Mucosa of stomach (tissue), 1 donor: ENCODE measurements around the gene STX8.

Source experiments
- H3K27me3 ChIP-seq: one replicate; pipeline ENCODE4 v1.7.0; 2013; ENCODE audit warnings: mild to moderate bottlenecking, low read length; ENCODE audit not compliant: control insufficient read depth, insufficient read depth
- H3K36me3 ChIP-seq: one replicate; pipeline ENCODE4 v1.7.0; 2013; ENCODE audit warnings: low read length; ENCODE audit not compliant: control insufficient read depth, insufficient read depth
- H3K4me1 ChIP-seq: one replicate; pipeline ENCODE4 v1.7.0; 2013; ENCODE audit warnings: mild to moderate bottlenecking, low read length; ENCODE audit not compliant: control insufficient read depth, insufficient read depth
- H3K4me3 ChIP-seq: one replicate; pipeline ENCODE4 v1.7.0; 2013; ENCODE audit warnings: low read length
- H3K9ac ChIP-seq: one replicate; pipeline ENCODE4 v1.7.0; 2013; ENCODE audit warnings: mild to moderate bottlenecking, low read length, moderate library complexity
- H3K9me3 ChIP-seq: one replicate; pipeline ENCODE4 v1.7.0; 2013; ENCODE audit warnings: mild to moderate bottlenecking, low read length, moderate library complexity; ENCODE audit not compliant: control insufficient read depth
- donor health status: Pancreatic carcinoma.

Gene STX8

DNA sequence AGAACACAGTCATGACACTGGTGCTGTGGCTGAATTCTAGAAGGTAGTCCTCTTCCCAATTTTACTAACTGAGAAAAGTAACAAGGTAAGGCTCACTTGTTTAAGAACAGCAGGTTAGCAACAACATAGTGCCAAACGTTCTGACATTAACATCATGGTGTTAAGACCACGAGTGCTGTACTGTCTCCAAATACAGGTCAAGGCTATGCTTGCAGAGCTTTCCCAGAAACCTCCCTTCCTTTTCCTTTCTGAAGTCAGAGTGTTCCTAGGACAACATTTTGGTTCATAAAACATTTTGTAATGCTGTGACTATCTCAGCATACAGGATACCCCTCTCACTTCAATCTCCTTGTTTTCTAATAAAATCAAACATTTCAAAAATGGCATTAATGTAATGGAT lies 144.0 kb downstream of the STX8 start:
- Histone ChIP-seq H3K9me3 (no peaks in the 10 kb centered on the region), H3K4me1 (no peaks in the 10 kb centered on the region), H3K36me3 (no peaks in the 10 kb centered on the region), H3K4me3 (no peak overlapping the region), H3K27me3 (no peaks in the 10 kb centered on the region), H3K9ac (no peak overlapping the region)

DNA sequence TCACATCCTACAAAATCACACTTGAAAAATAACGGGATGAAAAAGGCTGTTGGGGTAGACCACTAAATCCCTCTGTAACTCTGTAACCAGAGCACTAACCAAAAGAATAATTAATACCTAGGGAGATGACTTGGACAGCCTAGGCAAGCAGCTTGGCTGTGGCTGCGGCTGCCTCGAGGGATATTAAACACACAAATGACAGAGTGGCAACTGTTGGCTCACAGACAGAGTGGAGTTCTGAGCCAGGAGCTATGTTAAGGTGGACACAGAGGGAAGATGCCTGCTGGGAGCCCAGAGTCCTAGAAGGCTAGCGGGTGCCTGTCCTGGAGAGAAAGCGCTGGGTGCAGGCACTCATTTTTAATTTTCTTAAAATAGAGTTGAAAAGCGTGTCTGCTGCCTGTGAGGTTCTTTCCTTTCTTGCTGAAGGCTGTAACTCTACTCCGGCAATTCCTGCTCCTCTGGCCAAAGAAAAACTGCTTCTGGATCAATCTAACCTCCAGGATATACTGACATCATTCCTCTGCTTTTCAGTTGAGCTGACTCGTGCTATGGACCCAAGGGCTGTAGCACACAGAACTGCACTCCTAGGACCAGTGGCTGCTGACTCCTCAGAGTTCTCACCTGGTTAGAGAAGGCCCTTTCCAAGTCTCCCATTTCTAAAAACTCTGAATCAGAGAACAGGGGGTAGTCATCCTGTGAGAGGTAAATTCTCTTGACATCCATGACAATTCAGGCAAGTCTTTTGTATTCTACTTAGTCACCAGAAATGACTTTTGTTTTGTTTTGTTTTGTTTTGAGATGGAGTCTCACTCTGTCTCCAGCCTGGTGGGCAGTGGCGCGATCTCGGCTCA lies 147.9 kb downstream of the STX8 start:
- H3K36me3 ChIP-seq, result no peaks in the 10 kb centered on the region
- H3K4me3 ChIP-seq, result no peak overlapping the region
- H3K9ac ChIP-seq, result no peak overlapping the region
- no peaks in the 10 kb centered on the region for H3K4me1 ChIP-seq
- no peaks in the 10 kb centered on the region for H3K9me3 ChIP-seq
- H3K27me3 ChIP-seq, result no peaks in the 10 kb centered on the region

DNA sequence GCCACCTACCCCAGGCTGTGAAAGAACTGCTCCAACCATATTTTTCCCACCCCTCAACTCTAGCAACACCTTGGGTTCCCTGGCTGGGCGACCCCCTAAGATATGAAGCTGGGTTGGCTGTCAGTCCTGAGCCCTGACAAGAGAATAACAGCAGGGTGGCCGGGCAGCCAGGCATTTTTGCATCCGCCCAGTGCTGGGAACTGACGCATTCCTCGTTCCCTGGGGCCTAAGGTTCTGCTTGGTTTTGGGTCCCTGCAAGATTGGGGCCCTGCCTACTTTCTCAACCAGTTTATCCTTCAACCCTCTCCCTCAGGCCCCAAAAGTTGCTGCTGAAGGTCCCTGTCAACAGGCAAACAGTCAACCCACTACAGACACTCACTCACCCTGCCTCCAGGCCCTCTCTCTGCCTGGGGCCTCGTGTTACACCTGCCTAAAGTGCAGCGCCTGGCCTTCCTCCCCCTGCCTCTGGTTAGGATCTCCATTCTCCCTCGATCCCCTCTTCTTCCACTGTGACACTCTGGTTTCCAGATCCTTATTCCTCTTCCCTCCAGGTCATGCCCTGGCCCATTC lies 151.5 kb downstream of the STX8 start:
- no peaks in the 10 kb centered on the region for H3K27me3 ChIP-seq
- no peak overlapping the region for H3K4me3 ChIP-seq
- H3K36me3 ChIP-seq, result no peaks in the 10 kb centered on the region
- H3K4me1 ChIP-seq, result no peaks in the 10 kb centered on the region
- no peak overlapping the region for H3K9ac ChIP-seq
- no peaks in the 10 kb centered on the region for H3K9me3 ChIP-seq

DNA sequence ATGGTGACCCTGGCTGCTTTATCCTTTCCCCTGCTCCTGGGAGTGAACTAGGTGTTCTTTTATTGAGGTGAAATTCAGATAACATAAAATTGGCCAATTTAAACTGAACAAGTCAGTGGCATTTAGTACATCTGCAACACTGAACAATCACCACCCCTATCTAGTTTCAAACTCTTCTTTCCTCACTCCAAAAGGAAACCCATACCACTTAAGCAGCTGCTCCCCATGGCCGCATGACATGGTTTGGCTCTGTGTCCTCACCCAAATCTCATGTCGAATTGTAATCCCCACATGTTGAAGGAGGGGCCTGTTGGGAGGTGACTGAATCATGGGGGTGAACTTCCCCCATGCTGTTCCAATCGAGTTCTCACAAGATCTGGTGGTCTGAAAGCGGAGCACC lies 154.1 kb downstream of the STX8 start:
- H3K36me3 ChIP-seq, result no peaks in the 10 kb centered on the region
- no peaks in the 10 kb centered on the region for H3K27me3 ChIP-seq
- H3K9me3 ChIP-seq, result no peaks in the 10 kb centered on the region
- no peak overlapping the region for H3K4me3 ChIP-seq
- H3K9ac ChIP-seq, result no peak overlapping the region
- no peaks in the 10 kb centered on the region for H3K4me1 ChIP-seq

DNA sequence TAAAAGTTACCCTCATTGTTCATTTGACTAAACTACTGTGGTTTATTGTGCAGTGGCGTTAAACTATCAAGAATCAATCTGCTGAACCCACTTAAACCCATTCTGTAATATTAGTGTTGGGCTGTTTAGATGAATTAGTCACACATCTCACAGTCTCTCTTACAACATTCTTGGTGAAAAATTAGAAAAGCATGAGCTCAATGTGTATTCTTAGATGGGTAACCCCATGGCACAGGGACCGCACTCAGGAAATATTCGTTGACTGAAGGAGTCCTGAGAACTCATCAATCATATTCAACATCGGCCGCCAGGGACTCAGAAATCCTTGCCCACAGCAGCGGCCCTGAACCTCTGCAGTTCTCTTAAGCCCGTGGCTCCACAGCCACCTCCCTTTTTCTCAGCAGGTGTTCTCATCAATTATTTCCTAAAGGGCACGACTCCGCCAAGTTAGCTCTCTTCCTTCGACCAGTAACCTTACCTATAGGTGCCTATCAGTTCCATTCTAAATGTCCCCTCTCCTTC lies 155.6 kb downstream of the STX8 start:
- Histone ChIP-seq H3K4me3 (no peak overlapping the region), H3K9me3 (no peaks in the 10 kb centered on the region), H3K36me3 (no peaks in the 10 kb centered on the region), H3K27me3 (no peaks in the 10 kb centered on the region), H3K9ac (no peak overlapping the region), H3K4me1 (no peaks in the 10 kb centered on the region)

DNA sequence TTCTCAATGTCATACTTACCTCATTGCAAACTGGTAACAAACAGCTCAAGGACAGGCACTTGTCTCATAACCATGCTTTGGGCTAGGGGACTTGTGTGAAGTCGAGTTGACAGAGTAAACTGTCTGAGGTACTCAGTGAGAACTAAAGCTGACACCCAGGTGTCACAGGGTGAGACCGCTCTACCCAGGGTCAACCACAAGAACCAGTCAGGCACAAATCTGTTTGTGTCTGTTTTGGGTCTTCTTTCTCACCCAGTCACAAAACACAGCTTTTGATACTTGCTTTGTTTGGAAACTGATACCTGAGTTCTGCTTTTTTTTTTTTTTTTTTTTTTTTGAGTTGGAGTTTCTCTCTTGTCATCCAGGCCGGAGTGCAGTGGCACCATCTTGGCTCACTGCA lies 161.1 kb downstream of the STX8 start:
- no peak overlapping the region for H3K4me3 ChIP-seq
- H3K36me3 ChIP-seq, result no peaks in the 10 kb centered on the region
- no peaks in the 10 kb centered on the region for H3K4me1 ChIP-seq
- no peaks in the 10 kb centered on the region for H3K27me3 ChIP-seq
- no peak overlapping the region for H3K9ac ChIP-seq
- no peaks in the 10 kb centered on the region for H3K9me3 ChIP-seq

DNA sequence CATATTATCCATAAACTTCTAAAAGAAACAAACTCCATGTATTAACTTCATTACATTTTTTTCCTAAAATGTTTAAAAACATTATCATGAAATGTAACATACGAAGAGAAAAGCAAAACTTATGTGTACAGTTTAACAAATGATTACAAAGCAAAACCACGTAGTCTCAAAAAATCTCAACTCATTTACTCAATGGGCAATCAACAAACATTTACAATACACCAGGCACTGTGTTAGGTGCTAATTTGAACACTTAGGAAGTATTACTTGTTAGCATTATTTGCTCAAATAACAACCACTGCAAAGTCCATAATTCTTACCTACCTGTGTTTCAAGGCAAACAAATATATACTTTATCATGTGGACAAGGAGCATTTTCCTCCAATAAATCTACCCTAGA lies 164.9 kb downstream of the STX8 start:
- no peaks in the 10 kb centered on the region for H3K27me3 ChIP-seq
- H3K36me3 ChIP-seq, result no peaks in the 10 kb centered on the region
- no peak overlapping the region for H3K4me3 ChIP-seq
- no peaks in the 10 kb centered on the region for H3K9me3 ChIP-seq
- H3K9ac ChIP-seq, result no peak overlapping the region
- H3K4me1 ChIP-seq, result no peaks in the 10 kb centered on the region

DNA sequence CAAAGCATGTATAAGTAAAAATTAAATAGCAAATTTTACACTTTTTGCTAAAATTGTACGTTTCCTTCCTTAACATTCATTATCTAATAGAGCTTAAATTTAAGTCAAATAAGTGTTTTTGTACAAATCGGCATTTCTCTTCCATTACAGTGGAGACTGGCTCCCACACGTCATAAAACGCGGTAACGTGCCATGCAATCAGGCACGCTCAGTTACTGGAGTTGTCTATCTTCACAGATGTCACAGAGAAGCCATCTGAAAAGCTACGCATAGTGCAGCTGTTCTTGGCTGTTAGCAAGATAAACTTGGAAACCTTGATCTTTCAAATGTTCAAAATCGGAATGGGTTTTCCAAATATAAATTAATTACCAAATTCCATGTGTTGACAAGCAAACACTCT lies 165.3 kb downstream of the STX8 start:
- H3K36me3 ChIP-seq, result no peaks in the 10 kb centered on the region
- H3K27me3 ChIP-seq, result no peaks in the 10 kb centered on the region
- no peaks in the 10 kb centered on the region for H3K9me3 ChIP-seq
- H3K4me1 ChIP-seq, result no peaks in the 10 kb centered on the region
- H3K4me3 ChIP-seq, result no peak overlapping the region
- no peak overlapping the region for H3K9ac ChIP-seq

DNA sequence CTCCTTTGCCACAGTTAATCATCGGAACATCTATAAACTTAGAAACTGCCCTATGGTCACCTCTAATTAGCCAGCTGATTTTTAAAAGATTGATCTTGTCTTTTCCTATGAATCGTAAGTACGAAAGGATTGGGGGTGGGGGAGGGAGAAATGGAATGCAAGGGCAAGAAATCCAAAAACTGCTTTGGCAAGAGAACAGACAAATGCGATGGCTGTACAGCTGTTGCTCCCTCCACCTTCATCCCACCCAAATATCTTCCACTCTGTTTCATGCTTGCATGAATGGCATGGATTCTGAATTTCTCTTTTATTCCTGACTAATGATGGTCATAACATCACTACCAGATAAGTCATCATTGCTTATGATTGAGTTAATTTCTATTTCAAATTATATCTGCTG lies 165.7 kb downstream of the STX8 start:
- no peaks in the 10 kb centered on the region for H3K4me1 ChIP-seq
- H3K9me3 ChIP-seq, result no peaks in the 10 kb centered on the region
- no peaks in the 10 kb centered on the region for H3K36me3 ChIP-seq
- no peaks in the 10 kb centered on the region for H3K27me3 ChIP-seq
- no peak overlapping the region for H3K4me3 ChIP-seq
- H3K9ac ChIP-seq, result no peak overlapping the region

DNA sequence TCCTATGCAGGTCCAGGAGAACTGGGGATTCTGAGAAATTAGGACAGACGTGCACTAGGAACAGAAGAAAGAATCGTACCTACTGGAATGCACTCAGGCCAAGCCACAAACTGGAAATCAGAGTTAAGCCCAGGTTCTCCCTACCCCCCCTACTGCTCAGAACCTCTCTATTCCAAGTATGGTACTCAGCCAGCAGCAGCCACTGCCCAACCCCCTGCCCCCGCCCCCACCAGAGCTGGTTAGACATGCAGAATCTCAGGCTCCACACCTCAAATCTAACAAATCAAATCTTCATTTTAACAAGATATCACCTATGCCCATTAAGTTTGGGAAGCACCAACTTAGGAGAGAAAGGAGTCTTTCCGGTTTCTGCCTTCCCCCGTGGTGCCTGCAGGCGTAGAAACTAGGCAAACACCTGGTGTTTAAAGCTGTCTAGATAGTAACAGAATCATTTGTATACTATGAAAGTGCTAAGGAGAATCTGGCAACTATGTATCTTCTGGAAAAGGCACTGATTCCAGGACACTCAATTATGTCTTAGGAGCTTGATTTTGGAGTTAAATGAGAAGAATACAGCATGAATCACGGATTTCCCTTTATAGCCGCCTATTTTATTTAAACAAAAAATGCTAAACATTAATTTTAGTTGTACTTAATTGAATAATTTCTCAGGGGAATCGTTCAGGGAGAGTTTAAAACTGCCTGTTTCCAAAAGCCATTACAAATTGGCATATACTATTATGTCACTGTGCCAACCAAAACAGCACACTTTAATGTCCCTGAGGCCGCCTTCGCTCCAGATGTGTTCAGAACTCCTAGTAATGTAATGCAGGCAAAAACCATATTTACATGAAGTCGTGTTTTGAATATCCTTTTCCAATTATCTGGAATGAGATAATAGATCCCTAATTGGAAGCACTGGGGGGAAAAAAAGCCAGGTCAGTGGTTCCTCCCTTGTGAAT lies 166.5 kb downstream of the STX8 start:
- Histone ChIP-seq H3K4me3 (no peak overlapping the region), H3K9ac (no peak overlapping the region), H3K27me3 (no peaks in the 10 kb centered on the region), H3K36me3 (no peaks in the 10 kb centered on the region), H3K4me1 (no peaks in the 10 kb centered on the region), H3K9me3 (no peaks in the 10 kb centered on the region)

DNA sequence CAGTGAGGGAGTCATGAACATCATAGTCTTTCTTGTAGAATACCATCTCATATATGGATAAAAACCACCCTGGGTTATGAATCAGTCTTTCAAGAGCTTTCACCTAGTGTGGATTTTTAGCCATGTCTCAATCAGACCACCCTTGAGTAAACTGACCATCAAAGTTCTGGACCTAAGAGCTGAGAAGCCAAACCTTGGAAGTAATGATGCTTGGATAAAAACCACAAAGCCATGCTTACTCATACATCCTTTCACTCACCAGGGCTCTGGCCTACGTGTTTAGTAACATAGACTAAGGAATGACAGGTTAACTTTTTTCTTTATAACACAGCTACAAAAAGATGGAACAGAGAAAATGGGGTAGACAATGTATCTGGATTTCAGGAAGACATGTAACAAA lies 167.2 kb downstream of the STX8 start:
- no peak overlapping the region for H3K4me3 ChIP-seq
- H3K9me3 ChIP-seq, result no peaks in the 10 kb centered on the region
- no peaks in the 10 kb centered on the region for H3K4me1 ChIP-seq
- H3K27me3 ChIP-seq, result no peaks in the 10 kb centered on the region
- H3K9ac ChIP-seq, result no peak overlapping the region
- no peaks in the 10 kb centered on the region for H3K36me3 ChIP-seq
